NCI-H69 (cell line): Measurements from ENCODE around the gene FGF4.

Source experiments
- DNase-seq: peaks from one replicate; lab custom pipeline; 2025; lab: John Stamatoyannopoulos, UW

The FGF4 gene, protein sequence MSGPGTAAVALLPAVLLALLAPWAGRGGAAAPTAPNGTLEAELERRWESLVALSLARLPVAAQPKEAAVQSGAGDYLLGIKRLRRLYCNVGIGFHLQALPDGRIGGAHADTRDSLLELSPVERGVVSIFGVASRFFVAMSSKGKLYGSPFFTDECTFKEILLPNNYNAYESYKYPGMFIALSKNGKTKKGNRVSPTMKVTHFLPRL

GRCh38 chr11:69775163-69775755 lies at the start of gene FGF4:
FGF4 (minus strand) TSS chr11:69775341; CDS start chr11:69775084, 257 bp downstream.
- DNase-seq: peak; percentile 53

DNA sequence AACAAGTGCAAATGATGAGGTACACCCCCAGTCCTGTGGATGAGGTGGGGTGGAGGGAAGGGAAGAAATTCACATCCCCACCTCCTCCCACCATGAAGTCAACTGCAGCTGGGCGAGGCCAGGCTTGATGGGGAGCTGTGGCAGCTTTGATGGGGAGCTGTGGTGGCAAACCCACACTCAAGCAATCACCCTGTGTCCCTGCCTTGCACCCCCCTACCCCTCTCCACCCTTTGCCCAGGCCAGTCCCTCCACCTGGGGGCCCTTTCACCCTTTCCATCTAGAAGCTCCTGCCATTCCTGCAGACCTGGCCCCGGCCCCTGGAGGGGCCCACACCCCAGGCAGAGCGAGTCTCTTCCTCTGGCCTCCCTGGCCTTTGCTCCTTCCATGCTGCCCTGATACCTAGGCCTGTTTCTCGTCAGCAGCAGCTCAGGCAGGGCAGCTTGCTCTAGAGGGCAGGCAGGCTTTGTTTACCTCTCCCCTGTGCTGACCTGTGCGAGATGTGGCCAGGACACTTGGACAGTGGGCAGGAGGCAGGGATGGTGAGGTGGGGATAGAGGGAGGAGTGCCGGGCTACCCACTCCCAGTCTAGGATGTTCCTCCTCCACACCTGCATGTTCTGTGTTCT lies 48.6 kb upstream of the FGF4 start:
- DNase-seq: no peak

DNA sequence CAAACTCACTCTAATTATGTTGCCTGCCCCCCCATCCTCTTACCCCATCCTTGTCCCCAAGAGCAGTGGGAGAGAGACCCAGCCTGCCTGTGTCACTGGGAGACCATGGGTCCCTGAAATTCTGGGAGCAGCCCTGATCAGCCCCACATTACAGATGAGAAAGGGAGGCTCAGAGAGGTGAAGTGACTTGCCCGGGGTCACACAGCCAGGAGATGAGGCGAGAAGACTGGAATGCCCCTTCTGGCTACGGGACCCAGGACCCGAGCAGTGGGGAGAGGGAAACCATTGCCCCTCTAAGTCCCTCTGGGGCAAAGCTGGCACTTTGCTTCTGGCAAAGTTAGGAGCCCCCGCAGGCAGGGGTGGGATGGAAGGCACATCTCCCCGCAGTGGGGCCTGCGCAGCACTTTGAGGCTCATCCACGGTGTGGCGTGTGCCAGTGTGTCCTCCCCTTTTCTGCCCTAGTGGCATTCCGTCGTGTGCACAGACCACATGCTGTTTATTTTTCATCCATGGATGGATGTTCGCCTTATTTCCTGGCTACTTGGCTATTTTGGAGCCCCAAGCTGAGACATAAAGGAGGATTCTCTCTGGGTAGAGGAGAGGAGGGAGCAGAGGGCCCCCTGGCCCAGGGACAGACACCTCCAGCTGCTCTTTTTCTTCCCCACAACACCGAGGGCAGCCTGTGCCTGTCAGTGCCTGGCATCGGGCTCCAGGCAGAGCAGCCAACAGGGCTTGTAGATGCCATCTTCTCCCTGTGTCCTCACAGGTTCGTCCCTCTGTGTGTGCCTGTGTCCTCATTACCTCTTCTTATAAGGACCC lies 47.7 kb upstream of the FGF4 start:
- DNase-seq: no peak

- no peak for DNase-seq
These were observed 46.4 kb upstream of the FGF4 start for GRCh38 chr11:69821511-69822040.

DNA sequence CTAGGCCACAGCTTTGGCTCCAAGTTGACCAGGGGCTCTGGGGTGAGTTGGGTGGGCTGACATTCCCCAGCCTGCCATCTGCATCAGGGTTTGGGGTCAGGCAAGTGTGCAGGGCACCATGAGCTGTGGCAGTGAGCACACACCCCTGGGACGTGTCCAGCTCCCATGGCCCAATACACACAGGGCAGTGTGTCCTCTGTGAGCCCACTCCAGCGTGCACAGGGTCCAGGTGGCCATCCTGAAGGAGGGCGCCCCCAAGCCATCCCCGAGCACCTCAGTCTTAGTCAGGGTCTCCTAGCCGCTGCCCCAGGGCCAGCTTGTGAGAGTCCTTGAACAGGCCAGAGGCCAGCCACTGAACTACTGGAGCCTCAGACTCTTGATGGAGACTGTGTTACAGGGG lies 45.3 kb upstream of the FGF4 start:
- DNase-seq: no peak

GRCh38 chr11:69819541-69820070 lies 44.5 kb upstream of the FGF4 start:
- DNase-seq: peak; percentile 18

GRCh38 chr11:69818603-69819441 lies 43.7 kb upstream of the FGF4 start, which contains the start of gene FGF3:
FGF3 (minus strand) TSS chr11:69819416; CDS start chr11:69818933, 483 bp downstream.
- peak; percentile 55 for DNase-seq

GRCh38 chr11:69818231-69818602 lies 43.1 kb upstream of the FGF4 start:
- no peak for DNase-seq

DNA sequence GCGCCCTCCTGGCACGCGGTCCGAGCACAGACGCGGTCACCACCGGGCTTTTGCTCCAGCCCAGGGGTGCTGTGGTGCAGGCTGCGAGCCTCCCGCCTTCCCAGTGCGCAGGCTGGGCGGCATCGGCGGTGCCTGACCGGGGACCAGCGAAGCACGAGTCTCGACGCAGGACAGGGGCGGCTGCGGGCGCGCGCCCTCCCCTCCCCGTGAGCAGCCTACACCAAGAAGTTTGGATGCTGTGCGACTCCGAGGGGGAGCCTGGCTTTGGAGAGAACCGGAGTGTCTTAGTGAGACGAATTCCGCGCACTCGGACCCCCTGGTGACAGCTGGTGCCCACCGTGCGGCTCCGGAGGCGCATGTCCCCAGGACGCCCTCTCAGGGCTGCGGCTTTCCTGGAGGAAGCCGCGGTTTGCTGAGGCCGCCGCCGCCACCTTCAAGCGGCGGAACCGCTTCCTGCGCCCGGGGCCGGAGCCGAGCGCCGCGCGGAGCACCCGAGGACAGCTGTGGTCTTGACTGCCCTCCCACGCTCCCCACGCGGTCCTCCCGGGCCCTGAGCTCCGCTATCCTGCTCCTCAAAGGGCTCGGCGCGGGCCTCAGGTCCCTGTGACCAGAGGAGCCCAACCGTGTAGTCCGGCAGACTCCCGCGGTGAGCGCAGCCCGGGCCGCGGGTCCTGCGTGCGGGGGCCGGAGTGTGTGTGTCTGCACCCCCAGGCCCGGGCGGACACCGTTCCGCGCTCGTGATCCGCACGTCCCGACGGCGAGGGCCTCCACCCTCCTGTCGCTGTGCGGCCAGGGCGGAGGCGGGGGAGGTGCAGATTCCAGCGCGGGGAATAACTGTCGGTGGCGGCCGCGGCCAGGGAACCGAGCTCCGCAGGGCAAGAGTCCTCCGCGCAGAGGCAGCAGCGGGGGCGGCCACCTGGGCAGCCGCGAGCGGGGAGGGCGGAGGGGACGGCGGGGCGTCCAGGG lies 42.4 kb upstream of the FGF4 start:
- DNase-seq: peak; percentile 31

GRCh38 chr11:69816671-69817070 lies 41.5 kb upstream of the FGF4 start:
- DNase-seq: no peak

DNA sequence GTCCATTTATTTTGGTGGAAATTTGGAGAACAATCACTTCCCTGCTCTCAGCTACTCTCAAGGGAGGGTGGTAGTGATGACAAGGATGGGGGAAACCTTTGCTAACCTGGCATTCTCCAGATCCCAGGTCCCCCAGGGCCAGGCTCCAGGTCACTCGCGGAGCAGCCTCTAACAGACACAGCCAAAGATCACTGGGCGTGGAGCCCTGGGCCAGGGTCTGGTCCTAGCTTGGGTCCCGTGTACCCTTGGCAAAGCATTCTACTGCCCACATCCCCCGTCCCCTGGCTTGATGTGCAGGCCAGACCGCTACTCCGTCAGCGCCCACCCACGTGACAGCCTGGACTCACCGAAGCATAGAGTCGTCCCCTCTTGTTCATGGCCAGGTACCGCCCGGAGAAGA lies 40.8 kb upstream of the FGF4 start:
- DNase-seq: no peak

DNA sequence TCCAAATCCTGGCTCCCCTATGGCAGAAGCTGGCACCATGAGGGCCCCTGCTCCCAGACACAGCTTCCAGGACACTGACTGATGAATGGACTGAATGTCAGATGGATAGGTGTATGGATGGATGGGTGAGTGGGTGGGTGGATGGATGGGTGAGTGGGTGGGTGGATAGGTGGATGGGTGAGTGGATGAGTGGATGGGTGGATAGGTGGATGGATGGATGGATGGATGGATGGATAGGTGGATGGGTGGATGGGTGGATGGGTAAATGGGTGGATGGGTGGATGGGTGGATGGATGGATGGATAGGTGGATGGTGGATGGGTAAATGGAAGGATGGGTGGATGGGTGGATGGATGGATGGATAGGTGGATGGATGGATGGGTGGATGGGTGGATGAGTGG lies 39.8 kb upstream of the FGF4 start:
- no peak for DNase-seq

DNA sequence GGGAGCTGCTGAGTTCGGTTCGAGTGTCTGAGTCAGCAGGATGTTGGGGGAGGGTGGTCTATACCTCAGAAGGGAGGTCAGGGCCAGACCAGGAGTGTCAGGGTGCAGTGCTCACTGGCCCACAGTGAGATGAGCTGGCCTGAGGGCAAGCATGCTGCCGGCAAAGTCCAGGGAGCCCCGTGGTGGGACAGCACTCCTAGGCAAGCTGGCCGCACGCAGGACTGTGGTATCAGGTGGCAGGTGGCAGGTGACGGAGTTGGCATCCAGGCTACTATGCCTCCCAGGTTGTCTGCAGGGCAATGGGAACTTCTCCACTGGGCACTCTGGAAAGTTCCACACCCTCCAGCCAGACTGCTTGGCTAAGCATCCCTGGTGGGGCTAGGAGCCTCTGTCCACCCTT lies 39.3 kb upstream of the FGF4 start:
- DNase-seq: no peak

DNA sequence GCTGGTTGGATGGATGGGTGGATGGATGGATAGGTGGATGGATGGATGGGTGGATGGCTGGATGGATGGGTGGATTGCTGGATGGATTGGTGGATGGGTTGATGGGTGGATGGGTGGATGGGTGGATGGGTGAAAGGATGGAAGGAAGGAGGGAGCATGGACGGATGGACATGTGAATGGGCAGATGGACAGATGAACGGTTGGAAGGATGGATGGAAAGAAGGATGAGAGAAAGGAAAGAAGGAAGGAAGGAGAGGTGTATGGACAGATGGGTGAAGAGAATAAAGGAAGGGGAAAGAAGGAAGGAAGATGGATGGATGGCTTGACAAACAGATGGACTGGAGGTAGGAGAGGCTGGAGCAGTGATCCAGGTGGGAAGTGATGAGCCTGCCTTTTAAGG lies 38.7 kb upstream of the FGF4 start:
- no peak for DNase-seq

DNA sequence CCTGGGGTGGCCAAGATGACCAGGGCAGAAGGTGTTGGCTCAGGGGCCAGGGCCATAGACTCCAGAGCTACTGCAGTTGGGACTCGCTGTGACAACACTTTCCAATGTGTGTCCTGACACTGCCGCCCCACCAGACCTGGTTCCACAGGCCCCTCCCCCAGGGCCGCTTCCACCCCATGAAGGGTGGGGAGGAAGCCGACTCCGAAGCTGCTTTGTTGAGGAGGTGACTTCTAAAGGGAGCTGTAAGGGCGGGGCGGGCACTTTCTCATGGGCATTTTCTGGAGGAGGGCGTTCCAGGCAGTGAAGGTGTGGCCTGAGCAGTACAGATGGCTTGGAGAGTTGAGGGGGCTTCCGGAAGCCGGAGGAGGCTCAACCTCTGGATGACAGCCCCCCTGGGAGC lies 37.8 kb upstream of the FGF4 start:
- DNase-seq: no peak

GRCh38 chr11:69812256-69812655 lies 37.1 kb upstream of the FGF4 start:
- no peak for DNase-seq

DNA sequence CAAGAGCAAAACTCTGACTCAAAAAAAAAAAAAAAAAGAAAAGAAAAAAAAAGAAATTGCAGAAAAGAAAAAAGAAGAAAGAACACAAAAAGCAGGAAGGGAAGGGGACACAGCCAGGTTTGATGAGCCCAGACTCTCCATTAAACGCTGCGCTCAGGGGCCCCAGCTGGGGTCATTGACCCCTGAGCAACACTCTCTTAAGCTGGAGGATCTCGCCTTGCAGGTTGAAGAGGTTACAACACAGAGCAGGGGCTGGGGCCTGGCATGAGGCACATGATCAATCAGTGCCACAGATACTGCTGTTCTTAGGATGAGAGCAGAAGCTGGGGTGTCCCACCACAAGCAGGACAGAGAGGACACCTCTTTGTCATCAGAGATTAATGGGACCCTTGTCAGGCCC lies 36.3 kb upstream of the FGF4 start:
- DNase-seq: no peak

- no peak for DNase-seq
These were observed 35.4 kb upstream of the FGF4 start for GRCh38 chr11:69810289-69811118.

DNA sequence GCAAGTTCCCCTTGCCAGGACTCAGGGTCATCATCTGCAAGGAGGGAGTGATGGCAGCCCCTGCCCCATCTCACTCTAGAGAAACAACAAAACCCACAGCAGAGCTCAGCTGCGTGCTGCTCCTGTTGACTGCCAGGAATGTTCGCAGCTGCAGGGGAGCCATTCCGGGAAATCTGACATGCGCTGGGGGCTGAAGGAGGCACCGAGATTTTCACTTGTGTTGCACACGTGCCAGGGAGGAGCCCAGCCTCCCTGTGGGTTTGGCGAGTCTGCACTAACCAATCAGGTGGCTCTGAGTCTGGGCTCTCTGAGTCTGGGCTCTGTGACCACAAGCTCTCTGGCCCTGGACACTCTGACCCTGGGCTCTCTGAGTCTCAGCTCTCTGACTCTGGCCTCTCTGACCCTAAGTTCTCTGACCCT lies 33.5 kb upstream of the FGF4 start:
- peak; percentile 79 for DNase-seq
